HepG2 (cell line): ENCODE measurements around the gene RPS6KB2. TPM values are rescaled to one million over a fixed set of nuclear protein-coding genes. Genes with fewer than 3 reads are reported as not detected.

Experiments
- IRF9 ChIP-seq: sonication (generic); formaldehyde crosslinking; IDR thresholded peaks from 2 replicates; pipeline ENCODE4 v1.8.0; 2022; ENCODE audit warnings: missing genetic modification reagents, mild to moderate bottlenecking, borderline replicate concordance
- MYPOP ChIP-seq: sonication (generic); formaldehyde crosslinking; IDR thresholded peaks from 2 replicates; pipeline ENCODE4 v1.8.1; 2023; ENCODE audit warnings: mild to moderate bottlenecking, moderate library complexity, missing genetic modification reagents
- NFAT5 ChIP-seq: sonication (generic); formaldehyde crosslinking; IDR thresholded peaks from 2 replicates; pipeline ENCODE4 v1.4.0; 2020; ENCODE audit warnings: missing genetic modification reagents
- PATZ1 ChIP-seq: sonication (generic); formaldehyde crosslinking; IDR thresholded peaks from 2 replicates; pipeline ENCODE4 v1.4.0; 2020; ENCODE audit warnings: missing genetic modification reagents
- RFX5 ChIP-seq: IDR thresholded peaks from 2 replicates; pipeline ENCODE4 v1.6.1; 2011; ENCODE audit warnings: low read depth, low read length, improper control_type of control experiment
- RXRA ChIP-seq: sonication (generic); formaldehyde crosslinking; IDR thresholded peaks from 2 replicates; pipeline ENCODE4 v1.5.1; 2020; ENCODE audit warnings: missing genetic modification reagents
- THAP7 ChIP-seq: sonication (generic); formaldehyde crosslinking; IDR thresholded peaks from 2 replicates; pipeline ENCODE4 v1.8.1; 2023; ENCODE audit warnings: mild to moderate bottlenecking, missing genetic modification reagents
- ZFX ChIP-seq: sonication (generic); formaldehyde crosslinking; IDR thresholded peaks from 2 replicates; pipeline ENCODE4 v1.4.0; 2020; ENCODE audit warnings: mild to moderate bottlenecking, low read depth, missing genetic modification reagents, moderate library complexity
- ZNF317 ChIP-seq: sonication (generic); formaldehyde crosslinking; IDR thresholded peaks from 2 replicates; pipeline ENCODE4 v1.5.0; 2020; ENCODE audit warnings: mild to moderate bottlenecking, missing genetic modification reagents
- ZNF687 ChIP-seq: sonication (generic); formaldehyde crosslinking; IDR thresholded peaks from 2 replicates; pipeline ENCODE4 v1.5.1; 2020; ENCODE audit warnings: mild to moderate bottlenecking, missing genetic modification reagents, moderate library complexity
- polyA plus RNA-seq, 8 experiments: library from polyadenylated mRNA; depleted of rRNA in 3 of 8; stranded (reverse) in 7 of 8; unstranded in 1 of 8; fragments of >200 nt; fragmentation: Illumina TruSeq in 4 of 8; extraction: Trizol in 4 of 8; gene quantifications; 2 replicates each; pipeline versions ENCODE4 v1.2.1 to v1.2.3, GENCODE V29; 2011 to 2016; ENCODE audit warnings: low read depth in 4 of 8, missing spikeins in 1 of 8, mixed read lengths in 1 of 8; ENCODE audit not compliant: insufficient read depth in 1 of 8
- total RNA-seq, 5 experiments: library from RNA; depleted of rRNA; stranded (reverse); fragments of >200 nt; fragmentation: Illumina TruSeq; extraction: Trizol; gene quantifications; 2 replicates each; pipeline ENCODE4 v1.2.3, GENCODE V29; 2016; ENCODE audit warnings: low read depth in 1 of 5

RPS6KB2 gene
- total and polyA plus RNA-seq, 2 of the 13 experiments (the other 11 are each of a cell fraction or from before 2014, with no cell fraction given), result 52.9 to 54.8 TPM

GRCh38 chr11:67464411-67465188 is 36.3 kb downstream of the RPS6KB2 start (continued):
- TF ChIP-seq ZNF687, result peak; percentile 88
- TF ChIP-seq RFX5, result no peak
- 0 out of 2 replicates have a peak, but pooled peaks have one; percentile 18 for TF ChIP-seq NFAT5 (CRISPR knock-in tag)
- TF ChIP-seq RXRA (CRISPR knock-in tag), result peak; percentile 15; the same call in 1 of the 2 replicates
- TF ChIP-seq PATZ1, result no peak
- peak; percentile 70; the same call in 1 of the 2 replicates for TF ChIP-seq ZNF317
- TF ChIP-seq MYPOP (CRISPR knock-in tag), result peak; percentile 51
- TF ChIP-seq THAP7 (CRISPR knock-in tag), result no peak
- peak; percentile 85 for TF ChIP-seq ZFX (CRISPR knock-in tag)
- no peak for TF ChIP-seq IRF9 (CRISPR knock-in tag)
